Mucosa of rectum (tissue), 2 donors: Measurements from ENCODE around the gene PLPP4.
A peak's percentile ranks its signal among the peaks of the same experiment; 100 is the strongest.

ENCODE experiments used
- H3K27ac ChIP-seq, 2 donors: one replicate each; pipeline ENCODE4 v1.7.0; 2013; ENCODE audit warnings: inconsistent platforms in 2 of 2, low read depth in 2 of 2, low read length in 2 of 2
- H3K27me3 ChIP-seq, 2 donors: one replicate each; pipeline ENCODE4 v1.7.0; 2013; ENCODE audit warnings: low read length in 2 of 2; ENCODE audit not compliant: control insufficient read depth in 2 of 2, insufficient read depth in 2 of 2
- H3K36me3 ChIP-seq, 2 donors: one replicate each; pipeline ENCODE4 v1.7.0; 2013; ENCODE audit warnings: low read length in 2 of 2; ENCODE audit not compliant: control insufficient read depth in 2 of 2, insufficient read depth in 2 of 2
- H3K4me1 ChIP-seq, 2 donors: one replicate each; pipeline ENCODE4 v1.7.0; 2013; ENCODE audit warnings: low read length in 2 of 2, mild to moderate bottlenecking in 1 of 2; ENCODE audit not compliant: control insufficient read depth in 2 of 2, insufficient read depth in 2 of 2
- H3K4me3 ChIP-seq, 2 donors: one replicate each; pipeline ENCODE4 v1.7.0; 2013; ENCODE audit warnings: low read length in 2 of 2
- H3K9ac ChIP-seq, 2 donors: one replicate each; pipeline ENCODE4 v1.7.0; 2013; ENCODE audit warnings: low read length in 2 of 2, low read depth in 1 of 2, mild to moderate bottlenecking in 1 of 2
- H3K9me3 ChIP-seq, 2 donors: one replicate each; pipeline ENCODE4 v1.7.0; 2013; ENCODE audit warnings: low read length in 2 of 2; ENCODE audit not compliant: control insufficient read depth in 2 of 2
- donor health status: healthy.
- donor health status: Normal muscosa, but diverticular disease.

PLPP4 gene

DNA sequence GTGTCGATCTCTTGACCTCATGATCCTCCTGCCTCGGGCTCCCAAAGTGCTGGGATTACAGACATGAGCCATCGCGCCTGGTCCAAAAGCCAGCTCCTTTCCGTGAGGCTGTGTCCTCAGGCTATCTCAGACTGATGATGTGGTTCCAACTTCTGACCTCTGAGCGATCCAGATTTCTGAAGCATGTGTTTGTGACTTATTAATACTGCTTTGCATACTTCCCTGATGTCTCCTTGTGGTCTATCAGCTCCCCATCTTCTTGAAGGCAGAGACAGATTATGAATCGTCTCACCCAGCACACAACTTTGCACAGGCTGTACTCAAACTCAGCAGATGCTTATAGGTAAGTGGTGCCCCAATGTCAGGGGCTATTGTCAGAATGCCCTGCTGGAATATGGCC lies 2.0 kb upstream of the PLPP4 start:
- peaks cover 20 to 40% of the 10 kb centered on the region in 2 donors for H3K27me3 ChIP-seq
- no peaks in the 10 kb centered on the region for H3K36me3 ChIP-seq
- no peak overlapping the region for H3K9ac ChIP-seq
- no peak overlapping the region for H3K4me3 ChIP-seq
- H3K27ac ChIP-seq, result no peak overlapping the region
- peaks cover 3 to 7% of the 10 kb centered on the region in 2 donors for H3K4me1 ChIP-seq
- H3K9me3 ChIP-seq, result no peaks in the 10 kb centered on the region

GRCh38 chr10:120455606-120456005 lies 1.4 kb upstream of the PLPP4 start:
- Histone ChIP-seq H3K4me3 (no peak overlapping the region), H3K9me3 (no peaks in the 10 kb centered on the region), H3K4me1 (peaks cover 3 to 7% of the 10 kb centered on the region in 2 donors), H3K27ac (no peak overlapping the region), H3K36me3 (no peaks in the 10 kb centered on the region), H3K27me3 (peaks cover 24 to 40% of the 10 kb centered on the region in 2 donors), H3K9ac (no peak overlapping the region)

DNA sequence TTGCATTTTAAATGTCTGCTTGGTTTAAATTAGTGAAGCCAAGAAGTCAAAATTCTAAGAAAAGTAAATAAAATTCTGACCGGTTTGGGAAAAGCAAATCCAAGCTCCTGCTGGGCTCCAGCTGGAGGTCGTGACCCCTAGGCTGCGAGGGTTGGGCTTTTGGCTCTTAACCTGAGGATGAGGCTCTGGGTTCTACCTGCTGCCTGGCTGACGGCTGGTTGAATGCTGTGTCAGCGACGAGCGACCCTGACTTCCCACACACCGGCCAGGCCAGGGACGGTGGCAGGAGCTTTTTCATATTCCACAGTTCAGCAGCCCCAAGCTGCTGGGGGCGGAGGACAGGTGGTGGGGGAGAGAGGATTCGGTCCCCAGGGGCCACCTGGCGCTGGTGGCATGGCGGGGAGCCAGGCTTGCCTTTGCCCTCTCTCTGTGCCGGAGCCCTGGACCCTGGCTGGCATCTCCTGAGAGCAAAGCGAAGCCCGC lies 843 bp upstream of the PLPP4 start:
- Histone ChIP-seq H3K27me3 (peaks cover 24 to 40% of the 10 kb centered on the region in 2 donors), H3K9ac (no peak overlapping the region), H3K4me3 (peak overlapping the region in 1 of 2 donors; percentile 29), H3K36me3 (no peaks in the 10 kb centered on the region), H3K9me3 (no peaks in the 10 kb centered on the region), H3K4me1 (peaks cover 3 to 7% of the 10 kb centered on the region in 2 donors), H3K27ac (no peak overlapping the region)

DNA sequence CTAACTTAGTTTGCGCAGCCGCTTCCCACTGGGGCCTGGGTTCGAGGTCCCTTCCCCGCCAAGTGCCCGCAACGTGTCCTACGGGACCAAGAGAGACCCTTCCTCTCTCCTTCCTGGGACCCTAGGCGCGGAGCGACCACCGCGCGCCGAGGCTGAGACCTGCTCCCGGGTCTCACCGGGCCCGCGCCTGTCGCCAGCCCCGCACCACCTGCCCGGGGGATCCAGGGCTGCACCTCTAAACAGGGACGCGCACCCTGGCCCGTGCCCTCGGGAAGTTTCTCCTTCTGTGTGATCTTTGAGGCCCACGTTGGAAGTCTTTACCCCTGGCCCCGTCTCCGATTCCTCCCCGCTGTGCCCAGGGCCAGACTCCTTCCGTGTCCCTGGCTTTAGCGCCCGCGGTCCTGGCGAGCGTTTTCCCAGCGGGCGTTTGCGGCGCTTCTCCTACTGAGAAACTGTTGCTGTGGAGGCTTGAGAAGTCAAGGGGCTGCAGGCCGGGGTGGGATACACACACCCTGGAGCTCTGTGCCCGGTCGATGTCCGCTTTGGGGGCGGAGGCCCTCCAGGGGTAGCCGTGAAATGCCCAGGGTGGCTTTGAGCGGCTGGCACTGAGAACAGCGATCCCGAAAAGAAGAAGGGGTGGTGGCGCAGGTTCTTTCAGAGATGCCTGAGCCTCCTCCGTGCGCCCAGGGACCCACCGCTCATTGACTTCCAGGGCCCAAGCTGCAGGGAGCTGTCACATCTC lies 575 bp downstream of the PLPP4 start:
- Histone ChIP-seq H3K9me3 (no peaks in the 10 kb centered on the region), H3K27ac (no peak overlapping the region), H3K27me3 (peaks cover 24 to 40% of the 10 kb centered on the region in 2 donors), H3K4me1 (peaks cover 3 to 7% of the 10 kb centered on the region in 2 donors), H3K4me3 (peak overlapping the region; percentile 23 to 43), H3K36me3 (no peaks in the 10 kb centered on the region), H3K9ac (no peak overlapping the region)

DNA sequence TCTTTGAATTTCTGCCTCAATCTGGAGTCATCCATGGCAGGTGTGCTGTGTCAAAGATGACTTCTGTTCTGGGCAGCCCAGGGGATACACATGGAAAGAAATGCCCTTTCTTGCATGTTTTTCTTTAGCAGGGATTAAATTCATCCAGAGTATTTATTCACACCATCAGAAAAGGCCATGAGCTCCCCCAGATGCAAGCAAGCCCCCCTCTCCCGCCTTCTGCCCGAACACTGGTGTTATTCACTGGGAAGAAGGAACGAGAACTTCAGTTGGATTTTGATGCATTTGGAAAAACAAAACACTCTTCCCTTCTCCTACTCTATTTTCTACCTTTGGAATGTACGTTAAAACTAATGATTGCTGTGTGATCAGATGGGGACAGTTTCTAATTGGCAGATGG lies 1.4 kb downstream of the PLPP4 start:
- no peak overlapping the region for H3K4me3 ChIP-seq
- no peaks in the 10 kb centered on the region for H3K36me3 ChIP-seq
- no peak overlapping the region for H3K27ac ChIP-seq
- H3K9ac ChIP-seq, result no peak overlapping the region
- peaks cover 3 to 7% of the 10 kb centered on the region in 2 donors for H3K4me1 ChIP-seq
- H3K27me3 ChIP-seq, result peaks cover 24 to 40% of the 10 kb centered on the region in 2 donors
- no peaks in the 10 kb centered on the region for H3K9me3 ChIP-seq

DNA sequence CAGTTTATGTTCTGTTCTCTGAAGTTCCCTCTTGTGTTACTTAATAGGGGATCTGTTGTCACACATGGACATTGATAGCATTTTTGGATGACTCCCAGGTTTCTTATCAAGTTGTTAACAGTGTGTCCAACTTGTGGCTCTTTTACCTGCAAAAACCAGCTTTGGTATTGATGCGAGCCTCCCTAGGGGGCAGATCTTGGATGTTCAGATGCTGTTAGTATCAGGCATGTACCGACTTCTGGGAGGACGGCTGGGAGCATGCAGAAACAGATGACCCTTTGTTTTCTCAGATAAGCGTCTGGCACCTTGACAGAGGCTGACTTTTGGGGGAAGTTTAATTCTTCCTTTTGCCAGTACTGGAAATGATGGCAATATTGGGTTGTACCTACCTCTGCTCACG lies 2.2 kb downstream of the PLPP4 start:
- H3K4me3 ChIP-seq, result no peak overlapping the region
- H3K4me1 ChIP-seq, result peaks cover 3 to 7% of the 10 kb centered on the region in 2 donors
- no peaks in the 10 kb centered on the region for H3K36me3 ChIP-seq
- H3K27me3 ChIP-seq, result peaks cover 24 to 40% of the 10 kb centered on the region in 2 donors
- H3K27ac ChIP-seq, result no peak overlapping the region
- H3K9me3 ChIP-seq, result no peaks in the 10 kb centered on the region
- H3K9ac ChIP-seq, result no peak overlapping the region

DNA sequence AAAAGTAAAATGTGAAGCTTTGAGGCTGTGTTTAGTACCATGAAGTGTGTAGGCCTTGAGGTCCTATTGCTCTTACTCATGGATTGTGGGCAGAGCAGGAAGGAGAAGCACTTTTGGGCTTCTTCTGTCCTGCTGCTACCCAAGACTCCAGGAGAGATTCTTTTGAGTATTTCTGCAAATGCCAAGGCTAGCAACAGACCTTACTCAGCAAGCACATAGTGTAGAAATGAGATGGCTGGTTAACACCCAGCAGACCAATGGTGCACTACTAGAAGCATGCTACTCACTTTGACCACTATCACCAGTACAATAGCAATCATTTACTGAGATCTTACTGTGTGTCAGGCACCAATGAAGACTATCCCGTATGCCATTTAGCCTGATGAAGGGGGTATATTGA lies 3.2 kb downstream of the PLPP4 start:
- Histone ChIP-seq H3K4me3 (no peak overlapping the region), H3K9me3 (no peaks in the 10 kb centered on the region), H3K27me3 (peaks cover 24 to 39% of the 10 kb centered on the region in 2 donors), H3K36me3 (no peaks in the 10 kb centered on the region), H3K27ac (no peak overlapping the region), H3K4me1 (peaks cover 3 to 7% of the 10 kb centered on the region in 2 donors), H3K9ac (no peak overlapping the region)

GRCh38 chr10:120460776-120461175 lies 3.7 kb downstream of the PLPP4 start:
- Histone ChIP-seq H3K9me3 (no peaks in the 10 kb centered on the region), H3K27me3 (peaks cover 24 to 34% of the 10 kb centered on the region in 2 donors), H3K9ac (no peak overlapping the region), H3K4me1 (peaks cover 3 to 7% of the 10 kb centered on the region in 2 donors), H3K36me3 (no peaks in the 10 kb centered on the region), H3K27ac (no peak overlapping the region), H3K4me3 (no peak overlapping the region)

- Histone ChIP-seq H3K9ac (no peak overlapping the region), H3K36me3 (no peaks in the 10 kb centered on the region), H3K27me3 (peaks cover 22 to 23% of the 10 kb centered on the region in 2 donors), H3K4me3 (no peak overlapping the region), H3K4me1 (peaks cover 0 to 4% of the 10 kb centered on the region in 2 donors), H3K9me3 (no peaks in the 10 kb centered on the region), H3K27ac (no peak overlapping the region)
These were observed 5.1 kb downstream of the PLPP4 start for GRCh38 chr10:120462018-120462682.

DNA sequence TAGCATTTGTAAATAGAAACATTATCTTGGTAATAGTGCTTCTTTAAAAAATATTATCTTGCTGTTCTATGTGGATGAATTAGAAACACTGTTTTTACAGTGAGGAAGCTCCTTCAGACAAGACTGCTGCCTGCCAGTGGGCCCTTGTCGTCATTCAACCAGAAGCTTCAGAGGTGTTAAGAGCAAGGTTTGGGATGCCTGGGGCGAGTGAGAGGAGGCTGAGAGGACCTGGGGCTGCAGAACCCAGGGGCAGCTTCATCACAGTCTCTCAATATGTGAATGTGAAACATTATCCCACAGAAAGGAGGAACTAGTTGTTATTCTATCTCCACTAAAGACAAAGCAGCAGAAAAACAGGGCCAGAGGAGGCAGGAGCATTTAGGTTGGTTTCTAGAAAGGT lies 8.1 kb downstream of the PLPP4 start:
- Histone ChIP-seq H3K27me3 (peaks cover 0 to 2% of the 10 kb centered on the region in 2 donors), H3K4me3 (no peak overlapping the region), H3K9ac (no peak overlapping the region), H3K4me1 (no peaks in the 10 kb centered on the region), H3K9me3 (no peaks in the 10 kb centered on the region), H3K27ac (no peak overlapping the region), H3K36me3 (no peaks in the 10 kb centered on the region)
